Measurements from ENCODE around the gene SLC31A2.

GRCh38 chr9:113185271-113185670 lies 34.5 kb downstream of the SLC31A2 start:
- no peak for TF ChIP-seq CTCF (IDR thresholded peaks at IDR 0.05 in 8 of 11, conservative IDR thresholded peaks at IDR 0.05 in 3 of 11)
- TF ChIP-seq POLR2A (IDR thresholded peaks at IDR 0.05), result no peak
